OCI-LY7 (cell line): ENCODE data around the gene NECAB2.

Experiments
- CTCF ChIP-seq: fragments of 200-600 bp; sonication (generic); conservative IDR thresholded peaks from 2 replicates; pipeline ENCODE4 v1.5.1; 2014; ENCODE audit warnings: mild to moderate bottlenecking, antibody characterized with exemption, low read length, moderate library complexity, mixed read lengths
- EZH2phosphoT487 ChIP-seq: fragments of 200-600 bp; sonication (generic); IDR thresholded peaks from 2 replicates; pipeline ENCODE4 v1.6.1; 2018; ENCODE audit warnings: low read depth, borderline replicate concordance, mild to moderate bottlenecking, mixed run types, antibody characterized with exemption, low read length, moderate library complexity, mixed read lengths

GRCh38 chr16:83964684-83965443, 3.2 kb upstream of the NECAB2 start:
- TF ChIP-seq CTCF (no peak), EZH2phosphoT487 (no peak)
